ENCODE measurements around the gene CFAP20DC. TPM values are rescaled to one million over a fixed set of nuclear protein-coding genes. Genes with fewer than 3 reads are reported as not detected.

CFAP20DC gene
- total and polyA plus RNA-seq, 2 of the 8 experiments (the other 6 are each of a cell fraction or from before 2014, with no cell fraction given) = 2.2 to 2.8 TPM

DNA sequence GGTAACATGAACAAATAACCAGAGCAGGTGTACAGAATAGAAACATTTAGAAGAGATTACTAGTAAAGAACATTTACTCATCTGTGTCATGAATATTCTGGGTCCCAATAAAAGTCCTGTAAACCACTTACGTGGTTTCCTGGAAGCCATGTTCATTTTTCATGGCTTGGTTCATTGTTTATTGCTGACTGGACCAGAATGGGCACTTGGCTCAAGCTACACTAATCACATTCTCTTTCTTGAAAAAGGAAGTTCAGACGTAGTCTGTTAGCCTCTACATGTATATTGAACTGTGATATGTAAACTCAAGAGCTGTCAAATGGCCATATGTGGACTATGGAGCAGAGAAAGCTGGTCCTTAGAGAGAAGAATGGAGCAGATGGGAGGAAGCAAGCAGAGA is 244.9 kb downstream of the CFAP20DC start:
- no peak overlapping the region for H4K5ac ChIP-seq (ENCODE audit: insufficient read length, low read depth, low read length)
- no peak overlapping the region for H4K91ac ChIP-seq (replicated peaks; ENCODE audit: insufficient read length, low read length)
- H3K36me3 ChIP-seq (ENCODE audit: control insufficient read depth in 2 of 4, insufficient read depth in 4 of 4, low read length in 3 of 4) = peaks cover 0 to 6% (median 0%) of the 10 kb centered on the region in 4 experiments; a peak in 2 of 8 replicates
- peaks cover 0 to 12% of the 10 kb centered on the region in 2 experiments; a peak in 2 of 4 replicates for H3K9me3 ChIP-seq (ENCODE audit: insufficient read depth in 2 of 2, low read depth in 1 of 2, low read length in 1 of 2)
- no peak overlapping the region for H2BK20ac ChIP-seq (ENCODE audit: low read length)
- no peak overlapping the region for H2BK12ac ChIP-seq (ENCODE audit: low read depth, low read length)
- WGBS, 2 experiments (ENCODE audit: extremely low coverage in 1 of 2, insufficient coverage in 1 of 2, insufficient read length in 1 of 2, insufficient replicate concordance in 2 of 2, low coverage in 1 of 2, low lambda C conversion rate in 2 of 2, missing lambda C conversion rate in 1 of 2) = 93% methylated on average over 2 of the region's 2 CpGs; no CpG with 5 or more reads in 1 of the 2 experiments
- no peak overlapping the region for H3K14ac ChIP-seq (ENCODE audit: insufficient read length)
- H3K79me1 ChIP-seq (ENCODE audit: low read depth, low read length) = no peaks in the 10 kb centered on the region
- FAIRE-seq (no peak), DNase-seq (ENCODE audit: low read depth in 1 of 2, low spot score in 2 of 2) (no peak)
- H2AK5ac ChIP-seq (ENCODE audit: low read depth, low read length) = no peak overlapping the region
- no peak overlapping the region for H3K27ac ChIP-seq (ENCODE audit: low read depth, low read length)
- H3K23me2 ChIP-seq (ENCODE audit: low read depth, low read length) = no peaks in the 10 kb centered on the region
- H3K4me1 ChIP-seq (replicated peaks in 1 of 4; ENCODE audit: control insufficient read depth in 3 of 4, insufficient read depth in 4 of 4, low read length in 3 of 4) = no peaks in the 10 kb centered on the region
- no peak overlapping the region for H3K23ac ChIP-seq (ENCODE audit: insufficient read length)
- H3K79me2 ChIP-seq (ENCODE audit: control insufficient read depth in 1 of 2, insufficient read depth in 2 of 2, low read length in 2 of 2) = no peaks in the 10 kb centered on the region
- H3K4me3 ChIP-seq (ENCODE audit: extremely low read depth in 1 of 4, insufficient read depth in 2 of 4, low read depth in 3 of 4, low read length in 4 of 4) = no peak overlapping the region
- no peak overlapping the region for H2AFZ ChIP-seq (ENCODE audit: low read length)
- no peak overlapping the region for H2BK15ac ChIP-seq (ENCODE audit: low read length)
- no peak overlapping the region for H3K56ac ChIP-seq (replicated peaks; ENCODE audit: insufficient read length, low read depth, low read length)
- ChIA-PET POLR2A (ENCODE audit: partially characterized antibody) (no interaction called here), CTCF (ENCODE audit: partially characterized antibody) (interaction anchor here (1.2 kb wide), 1 partner anchor 19 kb away, joined by 6 read pairs; no protein-coding TSS in a partner anchor)
- H3K27me3 ChIP-seq (replicated peaks in 1 of 4; ENCODE audit: control insufficient read depth in 3 of 4, extremely low read depth in 1 of 4, insufficient read depth in 3 of 4, low read length in 3 of 4) = no peaks in the 10 kb centered on the region
- H3K18ac ChIP-seq (ENCODE audit: extremely low read depth, low read length) = no peak overlapping the region
- H3K4ac ChIP-seq (replicated peaks; ENCODE audit: insufficient read length, low read depth, low read length) = no peak overlapping the region
- H2BK5ac ChIP-seq (ENCODE audit: low read depth, low read length) = no peak overlapping the region
- H3K9ac ChIP-seq (replicated peaks in 1 of 4; ENCODE audit: extremely low read depth in 1 of 4, low read depth in 3 of 4, low read length in 3 of 4) = no peak overlapping the region
- no peak overlapping the region for H2BK120ac ChIP-seq (replicated peaks; ENCODE audit: low read depth, low read length)
- no peak overlapping the region for H3K4me2 ChIP-seq (ENCODE audit: insufficient read depth in 1 of 2, low read depth in 2 of 2, low read length in 2 of 2)
- H4K20me1 ChIP-seq (replicated peaks in 1 of 2; ENCODE audit: control insufficient read depth in 1 of 2, insufficient read depth in 2 of 2, low read length in 2 of 2) = no peaks in the 10 kb centered on the region
- H4K8ac ChIP-seq (ENCODE audit: extremely low read depth, insufficient read depth, low read length) = no peak overlapping the region
- TF ChIP-seq SAP30 (IDR thresholded peaks at IDR 0.05; ENCODE audit: insufficient read depth, insufficient replicate concordance, low read length) = no peak
- no peak for TF ChIP-seq CEBPB (IDR thresholded peaks at IDR 0.05; ENCODE audit: low read depth, low read length)
- no peak for TF ChIP-seq EZH2 (IDR thresholded peaks at IDR 0.05; ENCODE audit: low read depth, low read length, severe bottlenecking)
- no peak for TF ChIP-seq CBX5 (IDR thresholded peaks at IDR 0.05; ENCODE audit: low read depth, low read length)
- TF ChIP-seq MAFK (IDR thresholded peaks at IDR 0.05; ENCODE audit: low read depth, low read length) = no peak
- no peak for TF ChIP-seq SIX5 (IDR thresholded peaks at IDR 0.05; ENCODE audit: low read depth, low read length)
- TF ChIP-seq SRF (IDR thresholded peaks at IDR 0.05; ENCODE audit: low read depth, low read length) = no peak
- TF ChIP-seq GABPA (IDR thresholded peaks at IDR 0.05; ENCODE audit: borderline replicate concordance, insufficient read depth, low read length) = no peak
- no peak for TF ChIP-seq POLR2AphosphoS5 (IDR thresholded peaks at IDR 0.05; ENCODE audit: low read depth, low read length)
- TF ChIP-seq EP300 (IDR thresholded peaks at IDR 0.05; ENCODE audit: borderline replicate concordance in 1 of 2, low read depth in 2 of 2, low read length in 2 of 2) = no peak
- no peak for TF ChIP-seq POLR2A (IDR thresholded peaks at IDR 0.05; ENCODE audit: control extremely low read depth in 1 of 2, low read depth in 2 of 2, low read length in 2 of 2)
- TF ChIP-seq TAF7 (optimal IDR thresholded peaks at IDR 0.05; ENCODE audit: borderline replicate concordance, low read depth, low read length) = no peak
- TF ChIP-seq SP2 (IDR thresholded peaks at IDR 0.05; ENCODE audit: low read length) = no peak
- TF ChIP-seq YY1 (IDR thresholded peaks at IDR 0.05; ENCODE audit: low read depth, low read length) = no peak
- no peak for TF ChIP-seq ASH2L (IDR thresholded peaks at IDR 0.05; ENCODE audit: low read length)

All from H1 (cell line).